ENCODE results near the gene ATP5PO. TPM values are rescaled to one million over a fixed set of nuclear protein-coding genes. Genes with fewer than 3 reads are reported as not detected.
A peak's percentile ranks its signal among the peaks of the same experiment; 100 is the strongest.

Gene ATP5PO
- total and polyA plus RNA-seq, 2 of the 13 experiments (the other 11 are each of a cell fraction or from before 2014, with no cell fraction given) = 256 to 297 TPM

- TF ChIP-seq ZNF639 (CRISPR knock-in tag; conservative IDR thresholded peaks at IDR 0.05) (no peak), SOX5 (CRISPR knock-in tag; IDR thresholded peaks at IDR 0.05; ENCODE audit: borderline replicate concordance) (peak; percentile 80; the same call in 1 of the 2 replicates), MAX (IDR thresholded peaks at IDR 0.05) (peak; percentile 46; the same call in 1 of the 2 replicates), SAP130 (CRISPR knock-in tag; IDR thresholded peaks at IDR 0.05; ENCODE audit: low read depth) (peak; percentile 81; the same call in 1 of the 2 replicates), MYNN (CRISPR knock-in tag; IDR thresholded peaks at IDR 0.05; ENCODE audit: low read depth) (0 out of 2 replicates have a peak, but pooled peaks have one; percentile 2), PAX8 (CRISPR knock-in tag; IDR thresholded peaks at IDR 0.05; ENCODE audit: borderline replicate concordance) (no peak), ZNF841 (CRISPR knock-in tag; IDR thresholded peaks at IDR 0.05; ENCODE audit: borderline replicate concordance) (no peak), SOX13 (IDR thresholded peaks at IDR 0.05) (peak; percentile 19; the same call in 1 of the 2 replicates), SOX13 (CRISPR knock-in tag; conservative IDR thresholded peaks at IDR 0.05 in 1 of 2, IDR thresholded peaks at IDR 0.05 in 1 of 2) (peak in 1 of 2 experiments; percentile 74; a peak in 2 of 4 replicates), THAP8 (CRISPR knock-in tag; IDR thresholded peaks at IDR 0.05; ENCODE audit: borderline replicate concordance) (no peak), ZGPAT (CRISPR knock-in tag; IDR thresholded peaks at IDR 0.05) (peak; percentile 50; the same call in 1 of the 2 replicates), RELA (CRISPR knock-in tag; IDR thresholded peaks at IDR 0.05) (no peak), ZNF792 (CRISPR knock-in tag; IDR thresholded peaks at IDR 0.05) (0 out of 2 replicates have a peak, but pooled peaks have one; percentile 25), SMARCE1 (IDR thresholded peaks at IDR 0.05; ENCODE audit: borderline replicate concordance) (no peak), ZEB1 (IDR thresholded peaks at IDR 0.05; ENCODE audit: insufficient replicate concordance, low read depth) (peak; percentile 77), GATAD1 (CRISPR knock-in tag; IDR thresholded peaks at IDR 0.05) (0 out of 2 replicates have a peak, but pooled peaks have one; percentile 20), FOXA3 (CRISPR knock-in tag; IDR thresholded peaks at IDR 0.05) (peak; percentile 22; the same call in 1 of the 2 replicates), CAMTA2 (CRISPR knock-in tag; IDR thresholded peaks at IDR 0.05; ENCODE audit: borderline replicate concordance) (no peak), TFDP1 (CRISPR knock-in tag; IDR thresholded peaks at IDR 0.05; ENCODE audit: borderline replicate concordance) (0 out of 2 replicates have a peak, but pooled peaks have one; percentile 2), FOXP4 (CRISPR knock-in tag; IDR thresholded peaks at IDR 0.05) (0 out of 2 replicates have a peak, but pooled peaks have one; percentile 10)
Measured at GRCh38 chr21:33947451-33948095, 32.0 kb upstream of the ATP5PO start (continued).
